GM18907 (cell line): Measurements from ENCODE around the gene DAB1.

Experiments used
- ATAC-seq: cut with Tn5 transposase; IDR thresholded peaks from one replicate; pipeline ENCODE4 v1.9.1; 2021; ENCODE audit warnings: mild to moderate bottlenecking, moderate library complexity; ENCODE audit not compliant: unreplicated experiment

DAB1 gene

GRCh38 chr1:57418971-57419370 is 4.9 kb downstream of the DAB1 start:
- no peak for ATAC-seq

GRCh38 chr1:57411262-57411661 is 12.6 kb downstream of the DAB1 start:
- no peak for ATAC-seq

- ATAC-seq = no peak
Observed at GRCh38 chr1:57410508-57410907, 13.4 kb downstream of the DAB1 start.

GRCh38 chr1:57407928-57408327 is 15.9 kb downstream of the DAB1 start:
- ATAC-seq = no peak

DNA sequence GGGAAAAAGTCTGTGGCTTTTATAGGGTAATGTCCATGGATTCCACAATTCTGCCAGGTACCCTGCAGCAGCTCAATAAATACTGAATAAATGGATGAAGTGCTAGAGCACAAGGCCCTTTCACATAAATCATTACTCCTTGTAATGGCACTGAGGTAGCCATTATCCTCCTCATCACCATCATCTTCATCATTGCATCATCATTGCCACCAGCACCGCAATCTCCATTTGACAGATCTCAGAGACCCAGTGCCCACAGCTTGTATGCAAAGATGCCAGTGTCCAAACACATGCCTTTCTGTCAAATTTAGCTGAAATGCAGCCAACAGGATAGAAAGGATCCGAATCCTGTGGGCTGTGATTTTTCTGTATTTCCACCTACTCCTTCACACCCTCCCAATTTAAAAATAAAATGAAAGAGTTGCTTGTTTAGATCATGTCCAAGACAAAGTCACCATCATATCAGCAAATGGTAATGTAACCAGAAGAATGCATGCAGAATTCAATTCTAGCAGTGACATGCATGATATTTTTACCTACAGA is 17.4 kb downstream of the DAB1 start:
- no peak for ATAC-seq

DNA sequence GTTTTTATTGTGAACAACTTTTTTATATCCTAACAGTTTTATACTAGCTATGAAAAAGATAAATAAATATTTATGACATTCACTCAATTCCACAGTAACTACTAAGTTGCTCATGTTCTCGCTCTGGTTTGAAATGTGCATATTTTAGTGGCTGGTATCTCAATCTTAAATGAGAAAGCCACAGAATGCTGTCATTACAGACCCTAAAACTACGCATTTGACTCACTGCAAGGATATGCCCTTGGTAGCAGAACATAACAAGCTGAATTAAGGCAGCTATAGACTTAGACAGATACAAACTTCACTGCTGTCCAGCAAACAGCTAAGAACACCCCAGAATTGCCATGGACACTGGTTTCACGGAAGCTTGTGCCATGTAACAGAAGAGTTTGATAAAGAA is 19.0 kb downstream of the DAB1 start:
- ATAC-seq = no peak

DNA sequence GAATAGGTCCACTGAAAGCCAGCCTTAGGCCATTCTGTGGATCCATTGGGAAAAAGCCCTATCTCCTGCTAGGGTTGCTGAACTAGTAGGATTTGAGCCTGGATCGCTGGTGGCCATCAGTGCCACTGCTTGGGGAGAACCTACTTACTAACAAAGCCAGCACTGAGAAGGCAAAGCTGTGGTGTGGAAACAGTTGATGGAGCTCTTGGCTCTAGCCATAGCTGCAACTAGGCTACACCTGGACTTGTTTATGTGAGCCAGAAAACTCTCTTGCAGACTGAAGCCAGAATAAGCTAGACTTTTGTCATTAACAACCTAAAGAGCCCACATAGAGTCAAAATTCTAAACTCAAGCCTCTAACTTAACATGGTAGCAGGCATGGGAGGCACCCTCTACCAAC is 20.7 kb downstream of the DAB1 start:
- no peak for ATAC-seq

DNA sequence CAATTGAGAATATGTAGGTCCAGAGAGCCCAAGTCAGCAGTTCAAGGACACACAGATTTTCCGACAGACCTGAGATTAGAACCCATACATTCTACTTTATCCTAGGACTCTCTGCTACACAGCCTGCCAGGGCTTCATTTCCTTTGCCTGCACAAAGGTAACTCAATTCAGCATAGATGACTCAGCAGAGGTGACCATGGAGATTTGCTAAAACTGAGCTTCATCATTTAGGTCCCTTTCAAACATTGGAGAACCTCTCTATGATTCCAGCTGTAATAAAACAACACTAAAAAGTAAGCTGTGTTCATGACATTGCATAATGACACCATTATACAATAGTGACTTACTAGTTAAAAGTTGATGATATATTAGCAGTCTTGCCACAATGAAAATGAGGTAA is 22.2 kb downstream of the DAB1 start:
- no peak for ATAC-seq

GRCh38 chr1:57400048-57400447 is 23.8 kb downstream of the DAB1 start:
- no peak for ATAC-seq

DNA sequence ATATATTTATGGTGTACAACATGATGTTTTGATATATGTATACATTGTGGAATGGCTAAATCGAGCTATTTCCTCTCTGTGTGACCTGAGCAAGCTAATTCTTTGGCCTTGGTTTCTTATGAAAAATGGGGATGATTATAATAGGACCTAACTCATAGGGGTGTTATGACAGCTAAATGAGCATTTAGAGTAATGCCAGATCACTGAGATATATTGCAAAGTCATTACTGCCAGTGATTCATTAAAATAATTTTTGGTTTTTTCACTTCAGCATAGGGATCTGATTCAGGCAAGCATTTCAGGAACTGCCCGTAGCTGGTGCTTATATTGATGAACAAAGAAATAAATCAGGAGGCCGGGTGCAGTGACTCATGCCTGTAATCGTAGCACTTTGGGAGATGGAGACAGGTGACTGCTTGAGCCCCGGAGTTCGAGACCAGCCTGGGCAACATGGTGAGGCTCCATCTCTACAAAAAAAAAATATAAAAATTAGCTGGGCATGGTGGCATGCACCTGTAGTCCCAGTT is 30.7 kb downstream of the DAB1 start:
- ATAC-seq = no peak

DNA sequence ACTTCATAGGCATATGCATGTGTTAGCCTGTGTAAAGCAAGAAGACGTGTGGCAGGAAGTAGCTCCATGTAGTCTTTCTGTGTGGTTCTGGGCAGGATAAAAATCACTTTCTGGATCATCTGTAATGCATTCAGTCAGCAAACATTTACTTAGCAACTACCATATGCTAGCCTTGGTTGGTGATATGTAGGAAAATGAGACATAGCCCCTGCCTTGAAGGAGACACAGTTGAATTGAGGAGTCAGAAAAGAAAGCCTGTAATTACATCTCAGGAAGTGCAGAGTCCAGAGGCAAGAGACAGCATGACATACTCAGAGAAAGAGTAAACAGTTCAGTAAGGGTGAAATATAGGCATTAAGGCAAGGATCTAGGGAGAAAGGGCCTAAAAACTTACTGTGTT is 38.5 kb downstream of the DAB1 start:
- no peak for ATAC-seq

DNA sequence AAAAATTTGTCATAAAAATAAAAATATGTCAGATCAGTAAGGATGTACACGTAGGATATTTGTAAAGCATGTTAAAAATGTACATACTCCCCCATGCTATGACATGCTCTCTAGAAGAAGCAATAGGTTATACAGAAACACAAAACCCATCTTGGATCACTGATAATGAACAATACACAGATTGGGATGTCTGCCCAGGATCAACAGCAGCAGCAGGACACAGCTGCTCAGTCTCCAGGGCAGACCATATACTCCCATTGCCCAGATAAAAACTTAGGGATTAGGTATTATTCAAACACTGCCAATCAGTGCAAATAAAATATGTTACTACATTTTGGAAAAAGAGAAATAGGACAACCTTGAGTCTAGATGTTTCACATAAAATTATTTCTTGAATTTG is 39.0 kb downstream of the DAB1 start:
- no peak for ATAC-seq

GRCh38 chr1:57384284-57384683 is 39.6 kb downstream of the DAB1 start:
- no peak for ATAC-seq

- ATAC-seq = no peak
Observed at GRCh38 chr1:57381871-57382270, 42.0 kb downstream of the DAB1 start.

- no peak for ATAC-seq
Observed at GRCh38 chr1:57381426-57381825, 42.4 kb downstream of the DAB1 start.

DNA sequence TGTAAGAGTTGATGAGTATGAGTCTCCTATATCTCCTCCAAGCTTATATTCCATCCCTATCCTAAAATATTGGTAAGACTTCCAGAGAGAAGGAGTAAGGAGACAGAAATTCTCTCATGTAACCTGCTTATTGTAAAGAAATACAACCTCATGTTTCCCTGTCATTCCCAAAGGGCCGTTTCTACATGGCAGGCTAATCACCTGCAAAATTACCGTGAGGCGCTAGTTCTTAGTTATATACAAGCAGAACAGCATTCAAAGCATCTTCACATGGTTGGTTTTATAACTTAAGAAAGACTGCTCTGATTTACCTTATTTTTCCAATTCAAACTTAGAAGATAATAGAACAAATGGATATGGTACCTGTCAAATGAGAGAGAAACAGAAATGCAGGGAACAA is 42.9 kb downstream of the DAB1 start:
- ATAC-seq = no peak

DNA sequence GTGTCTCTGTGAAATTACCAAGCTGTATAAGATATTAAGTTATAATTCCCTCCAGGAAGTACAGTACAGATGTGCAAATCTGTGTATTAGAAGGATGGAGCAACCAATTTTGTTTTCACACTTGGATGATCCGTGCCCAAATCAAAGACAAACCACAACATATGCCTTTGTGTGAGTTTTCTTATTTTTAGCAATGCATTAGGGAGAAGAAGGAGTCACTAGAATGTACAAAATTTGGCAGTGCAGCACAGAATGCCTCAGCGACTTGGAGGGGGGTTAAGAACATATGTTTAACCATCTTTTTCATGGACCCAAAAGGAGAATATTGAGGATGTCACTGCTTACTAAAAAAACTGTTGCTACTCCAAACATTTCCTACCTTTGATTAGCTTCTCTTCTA is 45.3 kb downstream of the DAB1 start:
- no peak for ATAC-seq

GRCh38 chr1:57377339-57378139 is 46.3 kb downstream of the DAB1 start:
- no peak for ATAC-seq

DNA sequence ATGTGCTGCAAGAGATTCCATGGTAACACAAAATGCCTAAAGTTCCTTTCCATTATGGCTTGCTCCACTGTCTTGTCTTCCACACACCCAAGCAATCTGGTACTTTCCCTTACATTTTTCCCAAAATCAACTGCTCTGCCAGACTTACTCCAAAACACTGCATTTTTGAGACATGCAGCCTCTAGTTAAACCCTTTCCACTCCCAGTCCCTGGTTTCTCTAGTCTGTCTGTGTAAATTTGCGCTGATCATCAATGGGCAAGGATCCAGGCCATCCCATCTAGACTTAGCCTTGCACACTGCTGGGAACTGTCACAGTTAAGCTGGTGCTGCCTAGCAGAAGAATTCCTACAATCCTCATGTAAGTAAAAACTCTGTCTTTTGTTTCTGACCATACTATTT is 47.8 kb downstream of the DAB1 start:
- ATAC-seq = no peak

GRCh38 chr1:57369889-57370288 is 54.0 kb downstream of the DAB1 start:
- ATAC-seq = no peak

DNA sequence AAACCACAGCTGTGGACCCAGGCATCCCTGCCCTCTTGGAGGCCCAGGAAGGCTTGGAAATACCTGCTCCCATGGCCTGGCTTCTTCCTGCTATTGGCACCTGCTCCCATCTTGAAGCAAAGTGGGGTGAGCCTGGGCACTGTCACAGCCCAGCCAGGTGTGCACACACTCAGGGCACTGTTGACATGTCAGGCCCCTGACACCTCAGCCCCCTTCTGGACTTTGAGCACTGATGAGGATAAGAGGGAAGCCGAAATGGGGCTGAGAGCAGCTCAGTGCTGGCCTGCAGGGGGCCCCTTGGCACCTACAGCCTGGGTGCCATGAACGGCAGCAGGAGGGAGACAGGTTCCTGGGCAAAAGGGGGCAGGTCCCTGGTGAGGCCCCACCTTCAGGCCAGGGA is 55.9 kb downstream of the DAB1 start:
- ATAC-seq = no peak

DNA sequence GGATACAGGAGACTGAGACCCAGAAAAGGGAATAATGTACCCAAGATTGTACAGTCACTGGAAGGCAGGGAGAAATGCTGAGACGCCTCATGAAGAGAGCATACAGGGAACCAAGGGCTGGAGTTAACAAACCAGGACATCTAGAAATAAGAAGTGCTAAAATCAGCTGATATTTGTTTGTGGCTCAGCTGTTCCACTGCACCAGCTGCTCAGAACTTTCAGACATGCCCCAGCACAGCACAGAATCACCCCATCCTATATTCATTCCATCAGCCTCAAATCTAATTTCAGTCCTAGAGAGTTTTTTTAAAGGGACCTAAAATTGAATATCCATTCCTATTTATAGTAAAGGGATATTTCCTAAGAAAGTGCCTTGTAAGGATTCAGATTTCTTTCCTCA is 60.2 kb downstream of the DAB1 start:
- no peak for ATAC-seq

- ATAC-seq = no peak
Observed at GRCh38 chr1:57363165-57363564, 60.7 kb downstream of the DAB1 start.
